LHCN-M2 (cell line): ENCODE results near the gene ENOX1. TPM values are rescaled to one million over a fixed set of nuclear protein-coding genes. Genes with fewer than 3 reads are reported as not detected.
A peak's percentile ranks its signal among the peaks of the same experiment; 100 is the strongest.
"Not testable (repeated sequence)": the region's sequence is repeated elsewhere in the genome, so short reads cannot be mapped to it uniquely, and the experiment has no call there.

Experiments used
- DNase-seq: peaks from one replicate; pipeline ENCODE4 v3.0.0-alpha.2; 2012; ENCODE audit warnings: low read depth
- total RNA-seq: library from RNA; depleted of rRNA; stranded (reverse); fragments of >200 nt; gene quantifications from 2 replicates; pipeline ENCODE4 v1.2.3, GENCODE V29; 2014

The ENOX1 gene
- total RNA-seq, 1 experiment from 2014 or later, result 7.7 TPM

DNA sequence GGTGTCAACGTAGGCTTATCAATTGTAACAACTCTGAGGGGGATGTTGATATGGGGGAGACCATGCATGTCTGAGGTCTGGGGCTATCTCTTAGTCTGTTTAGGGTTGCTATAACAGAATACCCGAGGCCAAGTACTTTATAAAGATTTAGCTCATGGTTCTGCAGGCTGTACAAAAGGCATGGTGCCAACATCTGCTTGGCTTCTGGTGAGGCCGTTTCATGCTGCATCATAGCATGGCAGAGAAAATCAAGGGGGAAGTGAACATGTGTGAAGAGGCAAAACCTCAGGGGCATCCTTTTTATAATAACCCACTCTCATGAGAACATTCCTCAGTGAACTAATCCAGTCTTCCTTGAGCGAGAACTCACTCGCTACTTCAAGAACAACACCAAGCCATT lies 353.8 kb downstream of the ENOX1 start:
- no peak for DNase-seq

DNA sequence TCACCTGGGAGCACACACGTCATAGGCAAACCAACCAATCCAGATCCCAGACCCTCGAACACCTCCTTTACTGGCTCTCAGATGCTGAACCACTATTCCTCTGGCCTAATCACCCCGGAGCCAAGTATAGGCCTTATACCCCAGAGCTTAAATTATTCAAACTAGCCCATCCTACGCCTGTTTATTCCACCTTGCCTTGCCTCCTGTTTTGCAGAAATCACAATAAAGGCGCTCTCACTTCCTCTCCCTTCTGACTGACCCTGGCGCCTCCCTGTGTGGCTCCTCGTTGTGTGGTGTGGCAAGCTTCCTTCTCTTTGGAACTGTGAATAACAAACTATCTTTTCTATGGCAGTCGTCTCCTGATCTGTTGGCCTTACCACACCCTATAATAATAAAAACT lies 354.9 kb downstream of the ENOX1 start:
- DNase-seq, result no peak

DNA sequence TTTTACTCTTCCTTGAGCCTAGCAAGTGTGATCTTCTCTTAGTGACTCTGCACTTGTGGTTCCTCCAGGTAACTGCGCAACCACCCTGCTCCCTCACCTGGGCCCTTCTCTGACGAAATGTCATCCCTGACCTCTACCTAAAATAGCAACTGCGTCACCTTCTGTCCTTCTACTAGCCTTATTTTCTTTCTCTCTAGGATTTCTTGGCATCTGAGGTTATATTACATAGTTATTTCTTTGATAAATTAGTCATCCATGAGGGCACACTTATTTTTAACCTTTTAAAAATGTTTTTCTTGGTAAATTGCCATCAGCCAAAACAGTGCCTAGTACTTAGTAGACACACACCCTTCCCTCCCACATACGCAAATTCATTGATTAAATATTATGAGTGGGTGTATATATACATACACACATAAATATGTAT lies 355.5 kb downstream of the ENOX1 start:
- peak; percentile 23 for DNase-seq

DNA sequence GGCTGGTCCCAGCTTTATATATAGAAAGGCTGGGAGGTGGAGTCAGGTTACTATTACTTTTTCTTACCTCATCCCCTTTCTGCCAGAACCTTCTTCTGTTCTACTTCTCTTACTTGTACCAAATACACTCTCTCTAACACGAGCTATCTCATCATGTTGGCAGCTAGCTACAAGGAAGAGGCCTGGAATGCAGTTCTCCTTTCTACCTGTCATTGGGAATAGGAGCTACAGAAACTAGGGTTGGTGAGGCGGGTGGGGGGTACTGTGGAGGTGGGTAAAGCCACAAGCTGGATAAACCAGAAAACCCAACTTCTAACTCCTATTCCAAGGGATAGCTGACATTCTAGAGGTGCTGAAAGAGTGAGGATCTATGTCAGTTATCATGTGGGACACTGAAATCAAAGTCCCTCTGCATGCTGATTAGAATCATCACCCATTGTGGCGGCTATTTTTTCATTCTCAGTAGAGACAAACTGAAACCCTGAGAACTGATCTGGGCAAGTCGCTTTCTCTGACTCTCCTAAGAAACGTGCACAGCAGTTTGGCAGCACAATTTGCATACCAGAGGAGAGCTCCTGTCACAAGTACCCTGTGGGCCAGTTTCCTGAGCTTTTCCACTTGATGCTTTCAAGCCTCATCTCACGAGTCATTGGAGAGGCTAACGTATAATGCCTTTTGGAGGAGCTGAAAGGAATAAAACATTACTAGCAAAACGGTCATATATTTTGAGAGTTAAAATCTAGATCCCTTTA lies 358.1 kb downstream of the ENOX1 start:
- no peak for DNase-seq

DNA sequence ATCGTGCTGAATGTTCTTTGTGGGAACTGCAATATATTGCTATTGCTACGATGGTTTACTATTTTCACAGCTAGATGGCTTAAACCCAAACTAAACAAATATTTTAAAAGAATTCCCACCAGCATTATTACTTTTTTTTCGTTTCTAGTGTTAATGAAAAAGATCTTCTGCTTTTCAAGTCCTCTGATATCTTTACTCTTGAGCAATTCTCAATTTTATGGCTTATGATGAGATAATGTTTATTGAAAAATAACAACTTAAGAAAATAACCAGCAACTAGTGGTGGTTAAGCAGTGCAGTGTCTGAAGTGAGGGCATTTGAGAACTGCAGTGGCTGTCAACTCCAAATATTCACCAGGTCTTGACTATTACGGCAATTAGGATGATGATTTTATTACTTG lies 360.4 kb downstream of the ENOX1 start:
- DNase-seq, result no peak

DNA sequence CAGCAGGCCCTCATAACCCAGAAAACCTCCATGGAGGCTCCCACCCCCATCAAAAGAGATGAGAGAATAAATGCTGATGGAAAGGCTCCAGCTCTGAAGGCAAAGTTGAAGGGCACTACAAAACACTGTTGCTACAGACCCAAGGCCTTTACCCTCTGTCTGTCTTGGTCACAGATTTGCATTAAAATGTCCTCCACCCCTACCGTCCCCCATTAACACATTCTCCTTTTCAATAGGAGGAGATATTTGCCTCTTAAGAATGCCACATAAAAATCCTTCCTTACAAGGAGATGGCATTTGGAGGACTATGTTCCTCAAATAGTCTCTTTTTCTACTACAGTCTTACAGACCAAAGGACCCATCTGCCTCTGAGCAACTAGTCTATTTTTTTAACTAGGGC lies 361.5 kb downstream of the ENOX1 start:
- no peak for DNase-seq

DNA sequence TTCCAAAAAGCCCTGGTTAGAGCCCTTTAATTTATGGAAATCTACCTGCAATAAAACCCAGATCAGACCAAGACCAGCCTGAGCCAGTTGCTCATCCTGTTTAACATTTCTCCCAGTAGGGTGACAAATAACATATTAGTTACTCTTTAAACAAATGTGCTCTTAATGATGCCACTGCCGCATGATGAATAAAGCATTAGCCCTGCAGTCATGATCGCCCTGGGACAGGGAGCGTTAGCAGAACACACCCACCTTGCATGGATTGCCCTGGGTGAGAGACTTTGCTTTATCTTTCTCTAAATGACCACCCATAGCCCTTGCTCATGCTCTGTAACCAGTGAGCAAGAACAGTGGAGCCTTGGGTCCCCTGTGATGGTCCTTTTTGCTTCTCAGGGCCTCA lies 362.4 kb downstream of the ENOX1 start:
- no peak for DNase-seq

DNA sequence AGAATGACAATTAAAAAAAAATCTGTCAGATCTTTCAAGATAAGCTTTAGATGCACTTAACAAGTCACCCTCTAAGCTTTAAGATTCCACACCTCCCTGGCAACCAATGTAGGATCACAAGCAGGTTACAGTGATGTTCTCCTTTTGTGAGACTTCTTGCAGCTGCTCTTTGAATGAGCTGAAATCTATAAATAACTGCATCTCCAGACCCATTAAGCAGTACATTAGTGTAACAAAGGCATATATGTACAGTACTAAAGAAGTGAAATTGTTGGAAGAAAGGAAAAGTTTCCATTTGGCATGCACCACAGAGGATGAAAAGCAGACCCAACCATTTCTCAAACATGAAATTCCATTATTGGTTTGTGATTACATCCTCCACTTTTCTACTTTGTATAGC lies 364.7 kb downstream of the ENOX1 start:
- DNase-seq, result no peak

DNA sequence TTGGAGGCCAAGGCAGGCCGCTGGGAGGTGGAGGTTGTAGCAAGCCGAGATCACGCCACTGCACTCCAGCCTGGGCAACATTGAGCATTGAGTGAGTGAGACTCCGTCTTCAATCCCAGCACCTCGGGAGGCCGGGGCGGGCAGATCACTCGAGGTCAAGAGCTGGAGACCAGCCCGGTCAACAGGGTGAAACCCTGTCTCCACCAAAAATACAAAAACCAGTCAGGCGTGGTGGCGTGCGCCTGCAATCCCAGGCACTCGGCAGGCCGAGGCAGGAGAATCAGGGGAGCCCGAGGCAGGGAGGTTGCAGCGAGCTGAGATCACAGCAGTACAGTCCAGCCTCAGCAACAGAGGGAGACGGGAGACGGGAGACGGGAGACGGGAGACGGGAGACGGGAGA lies 369.9 kb downstream of the ENOX1 start:
- DNase-seq, result not testable (repeated sequence)

DNA sequence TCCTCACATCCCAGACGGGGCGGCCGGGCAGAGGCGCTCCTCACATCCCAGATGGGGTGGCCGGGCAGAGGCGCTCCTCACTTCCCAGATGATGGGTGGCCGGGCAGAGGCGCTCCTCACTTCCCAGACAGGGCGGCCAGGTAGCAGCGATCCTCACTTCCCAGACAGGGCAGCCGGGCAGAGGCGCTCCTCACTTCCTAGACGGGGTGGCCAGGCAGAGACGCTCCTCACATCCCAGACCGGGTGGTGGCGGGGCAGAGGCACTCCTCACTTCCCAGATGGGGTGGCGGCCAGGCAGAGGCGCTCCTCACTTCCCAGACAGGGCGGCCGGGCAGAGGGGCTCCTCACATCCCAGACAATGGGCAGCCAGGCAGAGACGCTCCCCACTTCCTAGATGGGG lies 370.4 kb downstream of the ENOX1 start:
- DNase-seq, result not testable (repeated sequence)

DNA sequence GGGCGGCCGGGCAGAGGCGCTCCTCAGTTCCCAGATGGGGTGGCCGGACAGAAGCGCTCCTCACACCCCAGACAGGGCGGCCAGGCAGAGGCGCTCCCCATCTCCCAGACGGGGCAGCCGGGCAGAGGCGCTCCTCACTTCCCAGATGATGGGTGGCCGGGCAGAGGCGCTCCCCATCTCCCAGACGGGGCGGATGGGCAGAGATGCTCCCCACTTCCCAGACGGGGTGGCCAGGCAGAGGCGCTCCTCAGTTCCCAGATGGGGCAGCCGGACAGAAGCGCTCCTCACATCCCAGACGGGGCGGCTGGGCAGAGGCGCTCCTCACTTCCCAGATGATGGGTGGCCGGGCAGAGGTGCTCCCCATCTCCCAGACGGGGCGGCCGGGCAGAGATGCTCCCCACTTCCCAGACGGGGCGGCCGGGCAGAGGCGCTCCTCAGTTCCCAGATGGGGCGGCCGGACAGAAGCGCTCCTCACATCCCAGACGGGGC lies 370.8 kb downstream of the ENOX1 start:
- DNase-seq, result not testable (repeated sequence)

DNA sequence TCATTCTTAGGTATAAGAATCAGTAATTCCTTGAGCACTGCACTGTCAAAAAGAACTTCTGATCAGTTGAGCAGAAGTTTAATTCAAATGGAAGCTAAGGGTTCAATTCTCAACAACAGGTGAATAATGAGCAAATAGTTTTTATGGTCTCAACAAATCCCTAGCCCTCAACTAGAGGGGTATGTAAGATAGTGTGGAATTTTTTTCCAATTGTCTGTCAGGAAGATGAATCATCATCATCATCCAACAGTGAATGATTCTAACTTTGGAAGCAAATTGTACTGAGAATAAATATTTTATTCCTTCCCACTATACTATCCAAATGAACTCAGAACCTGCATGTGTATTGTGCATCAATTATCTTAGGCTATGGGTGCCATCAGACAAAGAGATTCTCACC lies 372.7 kb downstream of the ENOX1 start:
- no peak for DNase-seq

DNA sequence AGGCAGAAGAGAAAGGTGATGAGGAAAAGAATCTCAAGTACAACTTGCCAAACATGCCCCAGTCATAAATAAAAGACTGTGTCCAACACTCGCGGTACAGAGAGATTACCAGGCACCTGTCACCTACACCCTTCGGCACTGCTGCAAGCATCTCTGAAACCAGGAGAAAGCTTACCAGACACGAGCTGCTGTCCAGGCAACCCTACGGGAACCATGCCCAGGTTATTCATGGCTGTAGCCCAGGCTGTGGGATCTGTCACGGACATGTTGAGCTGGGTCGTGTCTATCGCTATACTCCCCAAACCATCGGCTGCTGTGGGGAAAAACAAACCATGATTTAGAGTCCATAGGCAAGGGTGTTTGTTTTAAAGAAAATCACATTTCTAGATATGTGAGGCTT lies 375.0 kb downstream of the ENOX1 start:
- no peak for DNase-seq

DNA sequence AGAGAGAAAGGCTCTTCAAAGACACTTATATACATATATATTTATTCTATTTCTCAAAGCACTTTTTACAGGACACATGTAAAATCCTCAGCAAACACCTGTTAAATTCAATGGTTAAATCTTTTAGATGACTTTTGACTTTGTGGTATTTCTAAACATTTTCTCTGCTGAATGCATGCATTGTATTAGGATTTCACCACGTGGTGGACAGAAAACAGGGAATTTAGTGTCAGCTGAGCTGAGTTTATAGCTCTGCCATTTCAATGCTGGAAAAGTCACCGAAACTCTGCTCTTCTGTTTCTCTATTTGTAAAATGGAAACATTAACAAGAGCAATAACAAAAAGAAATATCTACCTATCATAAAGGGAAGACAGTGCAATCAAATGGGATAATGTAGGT lies 375.6 kb downstream of the ENOX1 start:
- DNase-seq, result no peak

DNA sequence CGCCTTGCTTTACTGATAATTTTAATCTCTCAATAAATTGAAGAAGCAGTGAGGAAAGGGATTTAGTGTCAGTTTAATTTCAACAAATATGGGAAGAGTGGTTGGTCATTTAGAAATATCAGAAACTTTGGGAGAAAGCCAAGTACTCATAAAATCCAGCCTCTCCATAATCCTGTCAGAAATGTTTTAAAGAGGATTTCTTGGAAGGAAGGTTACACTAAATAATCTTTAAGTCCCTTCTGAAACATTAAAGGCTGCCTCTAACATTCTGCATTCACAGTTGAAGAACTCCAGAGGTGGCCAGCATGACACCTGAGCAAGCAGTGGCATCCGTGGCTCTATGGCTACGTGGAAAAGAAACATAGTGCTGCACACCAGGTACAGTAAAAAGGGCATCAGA lies 378.5 kb downstream of the ENOX1 start:
- no peak for DNase-seq

DNA sequence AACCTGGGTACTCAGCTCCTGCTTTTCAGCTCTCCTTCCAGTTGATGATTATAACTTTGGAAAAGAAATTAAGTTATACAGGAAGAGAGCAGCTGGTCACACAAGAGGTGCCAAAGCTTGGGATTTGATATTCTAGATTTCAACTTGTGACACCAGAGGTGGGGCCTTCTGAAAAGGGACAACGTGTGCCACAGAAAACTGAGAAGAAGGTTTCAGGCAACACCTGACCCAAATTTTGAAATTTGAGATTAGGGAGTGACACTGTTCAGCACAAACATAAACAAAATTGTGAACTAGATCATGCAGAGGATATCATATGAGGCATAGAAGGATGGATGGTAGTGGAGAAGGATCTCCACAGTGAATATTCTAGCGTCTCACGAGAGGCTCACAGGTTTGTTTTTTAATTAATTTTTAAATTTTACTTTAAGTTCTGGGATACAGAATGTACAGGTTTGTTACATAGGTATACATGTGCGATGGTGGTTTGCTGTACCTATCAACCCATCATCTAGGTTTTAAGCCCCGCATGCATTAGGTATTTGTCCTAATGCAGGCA lies 379.7 kb downstream of the ENOX1 start:
- no peak for DNase-seq

DNA sequence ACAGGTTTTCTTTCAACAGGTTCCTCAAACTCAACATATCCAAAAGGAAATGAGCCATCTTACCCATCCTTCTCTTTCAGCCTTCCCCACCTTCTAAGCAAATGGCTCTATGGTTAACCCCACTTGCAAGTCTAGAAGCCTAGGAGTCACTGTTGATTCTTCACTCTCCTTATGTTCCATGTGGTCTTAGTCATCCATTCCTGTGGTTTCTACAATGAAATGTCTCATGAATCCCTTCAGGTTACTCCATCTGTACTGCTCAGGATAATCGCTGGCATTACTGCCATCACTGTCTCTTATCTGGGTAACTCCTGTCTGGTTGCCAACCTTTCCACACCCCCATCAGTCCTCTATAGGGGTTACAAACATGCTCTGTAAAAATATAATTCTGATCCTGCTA lies 381.3 kb downstream of the ENOX1 start:
- peak; percentile 79 for DNase-seq

DNA sequence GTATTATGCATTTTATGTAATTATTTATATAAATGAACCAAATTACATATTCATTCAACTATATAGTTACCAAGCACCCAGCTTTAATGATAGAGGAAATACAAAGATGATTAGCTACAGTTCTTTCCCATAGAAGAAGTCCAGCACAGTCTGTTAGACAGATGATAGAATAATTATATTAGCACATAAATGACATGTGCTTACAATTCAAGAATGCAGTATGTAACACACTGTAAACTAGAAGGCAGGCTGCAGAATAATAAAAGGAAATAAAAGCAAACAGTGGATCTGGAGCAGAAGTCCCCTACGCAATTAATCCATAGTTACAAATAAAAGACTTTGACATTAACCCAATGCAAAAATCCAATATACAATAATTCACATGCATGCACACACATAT lies 384.4 kb downstream of the ENOX1 start:
- no peak for DNase-seq

DNA sequence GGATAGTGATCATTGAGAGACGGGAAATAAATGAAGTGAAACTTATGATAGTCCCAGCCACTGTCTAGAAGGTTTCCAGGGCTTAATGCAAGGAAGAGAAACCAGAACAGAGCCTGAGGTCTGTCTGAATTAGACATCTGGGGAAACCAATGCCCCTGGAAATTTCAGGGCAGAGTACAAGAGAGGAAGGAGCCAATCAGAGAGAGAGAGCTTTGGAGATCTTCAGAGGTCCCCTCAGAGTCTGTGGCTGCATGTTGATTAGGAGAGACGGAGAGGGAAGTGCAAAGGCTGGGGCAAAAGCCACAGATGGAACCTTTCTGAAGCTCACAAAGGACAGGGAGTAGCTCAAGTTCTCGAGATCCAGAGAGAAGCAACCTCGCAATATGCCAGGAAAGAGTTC lies 385.4 kb downstream of the ENOX1 start:
- no peak for DNase-seq

DNA sequence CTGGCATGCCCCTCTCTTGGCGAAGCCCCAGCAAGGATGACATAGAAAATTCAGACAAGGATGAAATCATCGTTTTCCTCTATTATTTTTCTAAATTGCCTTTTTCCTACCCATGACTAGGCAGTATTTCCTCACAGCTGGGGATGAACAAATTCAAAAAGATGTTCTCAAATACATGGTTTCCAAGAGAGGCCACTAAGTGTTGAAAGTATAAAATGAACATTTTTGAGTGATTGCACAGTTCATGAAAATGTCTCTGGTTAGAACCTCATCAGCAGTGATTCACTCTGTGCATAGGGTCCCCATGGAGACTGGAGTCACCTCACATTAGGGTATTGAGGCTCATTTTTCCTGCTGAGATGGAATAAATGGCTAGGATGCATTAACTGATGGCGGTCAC lies 389.7 kb downstream of the ENOX1 start:
- peak; percentile 68 for DNase-seq

DNA sequence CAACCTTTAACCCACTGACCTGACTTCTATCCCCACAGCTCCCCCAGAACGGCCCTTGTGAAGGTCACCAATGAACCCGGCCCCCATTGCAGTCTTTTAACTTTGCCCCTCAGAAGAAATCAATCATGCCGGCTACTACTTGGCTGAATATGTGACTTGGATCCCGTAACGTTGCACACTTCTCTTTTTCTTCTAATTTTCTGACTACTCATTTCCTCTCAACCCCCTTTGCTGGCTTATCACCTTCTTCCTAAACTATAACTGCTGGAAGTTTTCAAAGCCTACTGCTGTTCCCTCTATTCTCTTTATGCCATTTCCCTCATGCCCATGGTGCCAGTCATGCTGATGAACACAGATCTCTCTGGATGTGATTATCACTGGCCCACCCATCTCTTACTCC lies 395.7 kb downstream of the ENOX1 start:
- DNase-seq, result no peak

DNA sequence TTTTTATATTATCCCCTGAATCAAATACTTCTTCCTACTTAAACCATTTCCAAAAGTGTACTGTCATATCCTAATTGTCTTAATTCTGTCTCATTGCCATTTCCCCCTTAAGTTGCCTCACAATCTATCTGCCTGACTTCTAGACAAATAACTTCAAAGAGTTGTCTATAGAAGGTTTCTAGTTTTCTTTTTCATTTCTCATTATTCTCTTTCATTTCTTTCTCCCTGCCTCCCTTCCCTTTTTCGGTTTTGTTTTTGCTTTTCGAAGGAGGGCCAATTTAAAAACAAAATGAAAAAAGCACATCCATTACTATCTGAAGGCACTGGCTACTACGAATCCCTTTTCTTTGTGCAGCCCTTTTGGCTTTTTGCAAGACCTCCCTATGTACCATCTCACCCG lies 396.2 kb downstream of the ENOX1 start:
- DNase-seq, result no peak

DNA sequence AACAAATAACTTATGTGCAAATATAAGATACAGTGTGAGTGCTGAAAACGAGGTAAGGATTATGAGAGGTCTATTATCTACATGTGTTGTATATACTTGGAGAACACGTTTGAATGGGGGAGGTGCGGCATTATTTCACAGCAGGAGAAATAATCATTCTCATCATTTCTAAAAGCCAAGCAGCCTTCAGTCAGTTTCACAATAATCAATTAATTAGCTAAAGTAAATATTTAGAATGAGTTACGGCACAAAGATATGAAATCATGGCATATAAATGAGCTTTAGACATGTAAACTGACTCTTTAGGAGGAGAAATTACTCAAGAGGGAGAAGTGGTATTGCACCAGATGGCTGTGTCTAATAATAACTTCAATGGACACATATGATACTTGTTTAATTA lies 396.8 kb downstream of the ENOX1 start:
- no peak for DNase-seq

DNA sequence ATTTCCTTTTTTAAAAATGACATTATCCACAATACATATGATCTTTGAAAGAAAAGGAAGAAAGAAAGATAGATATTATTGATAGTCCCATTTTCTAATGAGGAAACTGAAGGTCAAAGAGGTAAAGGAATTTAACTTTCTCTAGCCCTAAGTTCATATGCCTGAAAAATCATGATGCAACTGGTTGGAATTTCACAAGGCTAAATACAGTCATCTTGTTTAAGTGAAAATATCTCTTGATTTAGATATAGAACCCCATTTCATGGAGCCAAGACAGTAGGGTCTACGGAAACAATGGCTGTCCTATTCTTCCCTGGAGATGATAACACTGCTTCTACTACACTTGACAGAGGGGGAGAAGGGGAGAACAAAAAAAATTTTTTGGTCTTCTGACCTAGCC lies 397.2 kb downstream of the ENOX1 start:
- no peak for DNase-seq
